ENCODE data around the gene SPAG8.

Gene SPAG8

DNA sequence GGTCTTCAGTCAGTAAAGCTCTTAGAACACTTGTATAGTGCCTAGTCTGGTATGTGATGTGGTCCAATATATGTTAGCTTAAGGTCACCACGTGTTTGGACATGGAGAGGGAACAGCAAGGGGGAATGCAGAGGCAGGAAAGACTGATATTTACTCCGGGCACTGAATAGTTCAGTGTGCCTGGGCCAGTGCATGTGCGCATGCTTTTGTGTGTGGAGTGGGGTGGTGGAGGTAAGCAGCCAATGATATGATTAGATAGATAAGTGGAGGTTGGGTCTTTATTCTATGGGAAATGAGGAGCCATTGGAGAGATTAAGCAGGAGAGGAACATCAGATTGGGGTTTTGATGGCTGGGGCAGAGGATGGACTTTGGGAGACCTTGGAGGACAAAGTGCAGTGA, 44.1 kb upstream of the SPAG8 start:
- in situ Hi-C loops (cut with MboI; ENCODE audit: low sequenced_read_pairs, unreplicated experiment), result no loop called here
- no peak for DNase-seq (ENCODE audit: low spot score)
- TF ChIP-seq, protein P1, sequence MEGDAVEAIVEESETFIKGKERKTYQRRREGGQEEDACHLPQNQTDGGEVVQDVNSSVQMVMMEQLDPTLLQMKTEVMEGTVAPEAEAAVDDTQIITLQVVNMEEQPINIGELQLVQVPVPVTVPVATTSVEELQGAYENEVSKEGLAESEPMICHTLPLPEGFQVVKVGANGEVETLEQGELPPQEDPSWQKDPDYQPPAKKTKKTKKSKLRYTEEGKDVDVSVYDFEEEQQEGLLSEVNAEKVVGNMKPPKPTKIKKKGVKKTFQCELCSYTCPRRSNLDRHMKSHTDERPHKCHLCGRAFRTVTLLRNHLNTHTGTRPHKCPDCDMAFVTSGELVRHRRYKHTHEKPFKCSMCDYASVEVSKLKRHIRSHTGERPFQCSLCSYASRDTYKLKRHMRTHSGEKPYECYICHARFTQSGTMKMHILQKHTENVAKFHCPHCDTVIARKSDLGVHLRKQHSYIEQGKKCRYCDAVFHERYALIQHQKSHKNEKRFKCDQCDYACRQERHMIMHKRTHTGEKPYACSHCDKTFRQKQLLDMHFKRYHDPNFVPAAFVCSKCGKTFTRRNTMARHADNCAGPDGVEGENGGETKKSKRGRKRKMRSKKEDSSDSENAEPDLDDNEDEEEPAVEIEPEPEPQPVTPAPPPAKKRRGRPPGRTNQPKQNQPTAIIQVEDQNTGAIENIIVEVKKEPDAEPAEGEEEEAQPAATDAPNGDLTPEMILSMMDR (IDR thresholded peaks at IDR 0.05; ENCODE audit: borderline replicate concordance, control extremely low read depth, extremely low read depth, insufficient read depth, missing control alignments), result no peak

DNA sequence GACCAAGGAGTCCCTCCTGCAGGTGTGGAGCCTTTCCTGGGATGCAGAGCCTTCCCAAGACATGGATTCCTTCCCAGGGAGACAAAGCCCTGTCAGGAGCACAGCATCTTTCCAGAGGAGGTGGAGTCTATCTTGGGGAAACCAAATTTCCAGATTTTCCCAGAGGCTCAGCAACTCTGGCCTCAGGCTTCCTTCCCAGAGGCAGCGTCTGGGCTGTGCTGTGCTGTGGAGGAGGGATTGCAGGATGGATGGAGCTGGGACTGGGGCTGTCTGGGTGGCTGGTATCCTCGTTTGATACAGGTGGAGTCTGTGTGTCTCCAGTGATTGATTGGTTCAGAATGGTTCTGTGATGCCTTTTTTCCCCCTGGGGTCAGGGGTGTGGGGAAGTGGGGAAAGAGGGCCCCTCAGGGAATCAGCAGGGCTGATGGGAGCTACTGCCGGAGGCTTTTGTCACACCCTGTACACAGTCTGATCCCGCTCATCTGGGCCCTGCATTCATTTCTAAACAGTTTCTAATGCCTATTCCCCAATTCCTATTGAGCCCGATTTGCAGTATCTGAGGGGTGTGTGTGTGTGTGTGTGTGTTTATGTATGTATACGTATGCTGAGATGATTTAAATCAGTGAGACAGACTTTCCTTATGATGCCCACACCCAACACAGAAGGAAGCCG, 42.2 kb upstream of the SPAG8 start:
- no peak for DNase-seq (ENCODE audit: low spot score)
- in situ Hi-C loops (cut with MboI; ENCODE audit: low sequenced_read_pairs, unreplicated experiment), result no loop called here
- TF ChIP-seq, protein P1 (IDR thresholded peaks at IDR 0.05; ENCODE audit: borderline replicate concordance, control extremely low read depth, extremely low read depth, insufficient read depth, missing control alignments), result no peak

DNA sequence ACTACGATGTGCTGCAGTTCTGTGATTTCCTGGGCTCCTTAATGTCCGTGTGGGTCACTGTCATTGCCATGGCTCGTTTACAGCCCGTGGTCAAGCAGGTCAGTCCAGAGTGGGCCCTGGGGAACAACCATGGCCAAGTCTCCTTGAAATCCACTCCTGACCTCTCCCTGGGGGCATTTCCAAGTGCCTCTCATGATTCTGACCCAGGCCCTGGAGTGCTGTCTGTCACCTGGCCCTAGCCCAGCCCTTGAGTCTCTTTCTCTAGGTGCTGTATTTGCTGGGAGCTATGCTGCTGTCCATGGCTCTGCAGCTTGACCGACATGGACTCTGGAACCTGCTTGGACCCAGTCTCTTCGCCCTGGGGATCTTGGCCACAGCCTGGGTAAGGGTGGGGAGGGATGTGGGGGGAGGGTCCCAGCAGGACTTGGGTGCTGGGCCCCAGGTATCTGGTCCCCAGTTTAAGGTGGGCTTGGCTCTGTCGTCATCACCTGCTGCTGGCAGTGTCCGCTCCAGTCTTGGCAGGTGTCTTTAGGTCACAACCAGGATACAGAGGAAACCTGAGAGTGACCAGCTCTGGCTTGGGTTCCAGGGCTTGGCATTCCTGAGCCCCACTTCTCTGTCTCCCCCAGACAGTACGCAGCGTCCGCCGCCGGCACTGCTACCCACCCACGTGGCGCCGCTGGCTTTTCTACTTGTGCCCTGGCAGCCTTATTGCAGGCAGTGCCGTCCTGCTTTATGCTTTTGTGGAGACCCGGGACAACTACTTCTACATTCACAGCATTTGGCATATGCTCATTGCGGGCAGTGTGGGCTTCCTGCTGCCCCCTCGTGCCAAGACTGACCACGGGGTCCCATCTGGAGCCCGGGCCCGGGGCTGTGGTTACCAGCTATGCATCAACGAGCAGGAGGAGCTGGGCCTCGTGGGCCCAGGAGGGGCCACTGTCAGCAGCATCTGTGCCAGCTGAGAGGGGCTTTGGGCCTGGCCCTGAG, 41.1 kb upstream of the SPAG8 start:
- in situ Hi-C loops (cut with MboI; ENCODE audit: low sequenced_read_pairs, unreplicated experiment), result no loop called here
- TF ChIP-seq, protein P1 (IDR thresholded peaks at IDR 0.05; ENCODE audit: borderline replicate concordance, control extremely low read depth, extremely low read depth, insufficient read depth, missing control alignments), result no peak
- DNase-seq (ENCODE audit: low spot score), result no peak

DNA sequence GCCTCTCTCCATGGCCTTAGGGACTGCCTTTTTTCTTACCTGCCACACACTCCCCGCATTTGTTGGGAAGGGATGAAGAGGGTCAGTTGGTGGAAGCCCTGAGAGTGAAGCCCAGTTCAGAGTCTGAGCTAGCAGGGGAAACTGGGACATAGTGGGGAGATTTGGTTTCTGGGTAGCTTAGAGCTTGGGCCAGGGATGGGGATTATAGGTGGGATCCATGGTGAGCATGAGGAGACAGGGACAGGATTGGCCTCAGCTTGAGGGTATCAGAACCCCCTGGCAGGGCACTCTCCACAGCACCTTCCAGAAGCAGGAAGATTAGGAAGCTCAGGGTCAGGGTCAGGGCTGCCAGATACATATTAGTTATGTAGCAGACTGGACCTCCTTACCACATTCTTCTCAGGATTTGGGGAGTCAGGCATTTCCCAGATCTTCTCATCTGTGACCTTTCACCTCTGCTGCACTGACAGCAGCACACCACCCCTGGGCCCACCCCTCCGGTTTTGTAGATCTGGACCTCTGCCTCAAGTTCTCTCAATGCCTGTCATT, 40.3 kb upstream of the SPAG8 start:
- no peak for DNase-seq (ENCODE audit: low spot score)
- TF ChIP-seq, protein P1 (IDR thresholded peaks at IDR 0.05; ENCODE audit: borderline replicate concordance, control extremely low read depth, extremely low read depth, insufficient read depth, missing control alignments), result no peak
- in situ Hi-C loops (cut with MboI; ENCODE audit: low sequenced_read_pairs, unreplicated experiment), result no loop called here

DNA sequence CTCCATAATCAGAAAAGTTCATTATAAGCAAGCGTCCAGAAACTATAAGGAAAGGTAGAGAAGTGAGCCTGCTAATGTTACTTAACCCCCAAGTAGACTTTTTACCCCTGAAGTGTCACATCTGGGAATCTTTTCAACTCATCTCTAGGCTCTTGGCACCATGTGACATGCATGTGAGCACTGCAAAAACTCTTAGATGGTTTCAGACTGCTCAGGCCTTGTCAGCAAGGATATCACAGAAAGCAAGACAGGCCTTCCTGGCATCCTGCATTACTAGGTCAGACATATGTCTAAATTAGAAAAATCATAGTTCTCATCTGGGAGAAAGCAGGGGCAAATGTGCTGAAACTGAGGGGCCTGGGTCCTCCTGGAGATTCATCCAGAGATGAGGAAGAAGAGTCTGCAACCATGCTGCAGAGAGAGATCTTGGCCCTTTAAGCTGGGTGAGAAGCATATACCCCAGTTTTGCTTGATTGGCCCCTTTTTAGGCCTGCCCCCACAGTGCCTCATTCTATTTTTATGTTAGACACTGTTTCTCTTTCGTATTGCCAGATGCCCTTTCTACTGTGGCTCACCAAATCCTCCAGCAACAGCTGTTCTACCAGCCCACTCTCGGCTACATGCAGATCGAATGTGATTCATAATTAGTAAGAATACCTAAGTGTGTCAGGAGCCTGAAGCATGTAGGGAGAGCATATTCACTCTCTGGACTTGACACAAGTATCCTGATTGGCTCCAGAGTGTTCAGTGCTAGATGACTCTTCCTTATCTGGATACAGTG, 35.9 kb upstream of the SPAG8 start:
- in situ Hi-C loops (cut with MboI; ENCODE audit: low sequenced_read_pairs, unreplicated experiment), result no loop called here
- DNase-seq (ENCODE audit: low spot score), result peak; percentile 79
- TF ChIP-seq, protein P1 (IDR thresholded peaks at IDR 0.05; ENCODE audit: borderline replicate concordance, control extremely low read depth, extremely low read depth, insufficient read depth, missing control alignments), result no peak

Data from GM13976 (cell line).